Activated CD8-positive, alpha-beta memory T cell treated with anti-CD3 and anti-CD28 coated beads for 1 hour (primary cell): ENCODE results near the gene GALNT1.

Experiments
- DNase-seq, 2 donors: peaks; one replicate each; pipeline ENCODE4 v3.0.0-alpha.2; 2020; ENCODE audit warnings: low read depth in 1 of 2; ENCODE audit errors: extremely low read depth in 1 of 2

Gene GALNT1

GRCh38 chr18:35662293-35663062 is 80.9 kb downstream of the GALNT1 start:
- no peak for DNase-seq

- no peak for DNase-seq
These were observed 90.5 kb downstream of the GALNT1 start for GRCh38 chr18:35671966-35672603.

GRCh38 chr18:35672897-35673296 is 91.4 kb downstream of the GALNT1 start:
- no peak for DNase-seq

- DNase-seq: no peak
These were observed 92.1 kb downstream of the GALNT1 start for GRCh38 chr18:35673682-35674081.

- DNase-seq: no peak
These were observed 98.6 kb downstream of the GALNT1 start for GRCh38 chr18:35680139-35680551.

GRCh38 chr18:35682281-35682867 is 100.8 kb downstream of the GALNT1 start:
- no peak for DNase-seq

- DNase-seq: no peak
These were observed 101.5 kb downstream of the GALNT1 start for GRCh38 chr18:35683021-35683420.

- no peak for DNase-seq
These were observed 107.2 kb downstream of the GALNT1 start for GRCh38 chr18:35688757-35689156.

GRCh38 chr18:35689728-35690127 is 108.2 kb downstream of the GALNT1 start:
- DNase-seq: no peak

- DNase-seq: no peak
These were observed 110.1 kb downstream of the GALNT1 start for GRCh38 chr18:35691625-35692024.

GRCh38 chr18:35692866-35693265 is 111.3 kb downstream of the GALNT1 start:
- DNase-seq: no peak

GRCh38 chr18:35693829-35694228 is 112.3 kb downstream of the GALNT1 start:
- DNase-seq: no peak

GRCh38 chr18:35694808-35695207 is 113.3 kb downstream of the GALNT1 start:
- DNase-seq: no peak

GRCh38 chr18:35695384-35695783 is 113.8 kb downstream of the GALNT1 start:
- DNase-seq: no peak

- no peak for DNase-seq
These were observed 114.3 kb downstream of the GALNT1 start for GRCh38 chr18:35695803-35696202.

- DNase-seq: no peak
These were observed 114.8 kb downstream of the GALNT1 start for GRCh38 chr18:35696307-35696706.

GRCh38 chr18:35697869-35698268 is 116.3 kb downstream of the GALNT1 start:
- no peak for DNase-seq

GRCh38 chr18:35703043-35703688 is 121.6 kb downstream of the GALNT1 start:
- no peak for DNase-seq

- no peak for DNase-seq
These were observed 124.4 kb downstream of the GALNT1 start for GRCh38 chr18:35705988-35706387.

GRCh38 chr18:35707247-35707646 is 125.7 kb downstream of the GALNT1 start:
- DNase-seq: no peak

GRCh38 chr18:35707674-35708073 is 126.1 kb downstream of the GALNT1 start:
- DNase-seq: no peak

- DNase-seq: no peak
These were observed 129.0 kb downstream of the GALNT1 start for GRCh38 chr18:35710581-35710980.
